ENCODE results near the gene ISLR2.

ISLR2 gene

GRCh38 chr15:74129586-74130154 lies 716 bp upstream of the ISLR2 start:
- no peak for DNase-seq

- no peak for DNase-seq
Measured at GRCh38 chr15:74130849-74131627, 652 bp downstream of the ISLR2 start.

GRCh38 chr15:74131628-74132413 lies 1.4 kb downstream of the ISLR2 start:
- DNase-seq: no peak

- no peak for DNase-seq
Measured at GRCh38 chr15:74132681-74133651, 2.6 kb downstream of the ISLR2 start.

GRCh38 chr15:74133694-74134386 lies 3.5 kb downstream of the ISLR2 start:
- DNase-seq: no peak

- no peak for DNase-seq
Measured at GRCh38 chr15:74134387-74135027, 4.1 kb downstream of the ISLR2 start.

GRCh38 chr15:74135041-74135565 lies 4.7 kb downstream of the ISLR2 start:
- no peak for DNase-seq

GRCh38 chr15:74136540-74136813 lies 6.1 kb downstream of the ISLR2 start:
- DNase-seq: no peak

GRCh38 chr15:74136814-74137536 lies 6.6 kb downstream of the ISLR2 start:
- no peak for DNase-seq

- DNase-seq: no peak
Measured at GRCh38 chr15:74137537-74137894, 7.1 kb downstream of the ISLR2 start.

- DNase-seq: no peak
Measured at GRCh38 chr15:74138642-74139041, 8.3 kb downstream of the ISLR2 start.

- no peak for DNase-seq
Measured at GRCh38 chr15:74141591-74141990, 11.2 kb downstream of the ISLR2 start.

GRCh38 chr15:74144153-74144775 lies 13.9 kb downstream of the ISLR2 start:
- DNase-seq: no peak

- DNase-seq: no peak
Measured at GRCh38 chr15:74146277-74146800, 16.0 kb downstream of the ISLR2 start.

- DNase-seq: no peak
Measured at GRCh38 chr15:74147051-74147450, 16.7 kb downstream of the ISLR2 start.

- DNase-seq: no peak
Measured at GRCh38 chr15:74155766-74156417, 25.5 kb downstream of the ISLR2 start.

GRCh38 chr15:74156678-74157411 lies 26.5 kb downstream of the ISLR2 start:
- no peak for DNase-seq

GRCh38 chr15:74157868-74158827 lies 27.8 kb downstream of the ISLR2 start:
- DNase-seq: no peak

All from fibroblast of upper back skin (primary cell).